K562 (cell line): ENCODE measurements around the gene TSPAN14. TPM values are rescaled to one million over a fixed set of nuclear protein-coding genes. Genes with fewer than 3 reads are reported as not detected.

ENCODE experiments used
- E2F3 ChIP-seq: fragments of 250-450 bp; sonication (Bioruptor Pico); IDR thresholded peaks from 2 replicates; pipeline ENCODE4 v1.4.0; 2020; ENCODE audit warnings: mild to moderate bottlenecking
- GABPA ChIP-seq: fragments of 200-800 bp; sonication (Bioruptor generic); conservative IDR thresholded peaks from 2 replicates; pipeline ENCODE4 v1.6.1; 2016; ENCODE audit warnings: low read depth, missing genetic modification characterization, missing compliant biosample characterization
- HDAC2 ChIP-seq: fragments of 450-650 bp; IDR thresholded peaks from 2 replicates; pipeline ENCODE4 v1.6.1; 2016; ENCODE audit warnings: mild to moderate bottlenecking
- HMG20B ChIP-seq: fragments of 250-450 bp; sonication (Bioruptor Pico); IDR thresholded peaks from 2 replicates; pipeline ENCODE4 v1.5.0; 2021; ENCODE audit warnings: mild to moderate bottlenecking
- MEIS2 ChIP-seq: fragments of 450-650 bp; IDR thresholded peaks from 2 replicates; pipeline ENCODE4 v1.6.1; 2014; ENCODE audit warnings: mild to moderate bottlenecking; ENCODE audit not compliant: partially characterized antibody
- MYNN ChIP-seq, 2 experiments: sonication (generic); formaldehyde crosslinking in 1 of 2; IDR thresholded peaks; 2 replicates each; pipeline versions ENCODE4 v1.5.0 to v1.6.1; 2016 to 2020; ENCODE audit warnings: antibody characterized with exemption in 1 of 2, missing genetic modification reagents in 1 of 2
- NFE2 ChIP-seq: IDR thresholded peaks from 2 replicates; pipeline ENCODE4 v1.6.1; 2014; ENCODE audit warnings: antibody characterized with exemption, low read depth
- NR1H2 ChIP-seq: sonication (generic); formaldehyde crosslinking; IDR thresholded peaks from 2 replicates; pipeline ENCODE4 v1.4.0; 2020; ENCODE audit warnings: mild to moderate bottlenecking, missing genetic modification reagents
- NR3C1 ChIP-seq: sonication (generic); formaldehyde crosslinking; IDR thresholded peaks from 2 replicates; pipeline ENCODE4 v1.8.1; 2022; ENCODE audit warnings: missing genetic modification reagents
- POLR2G ChIP-seq: fragments of 200-400 bp; formaldehyde crosslinking; IDR thresholded peaks from 2 replicates; pipeline ENCODE4 v1.6.1; 2017; ENCODE audit warnings: low read depth, mild to moderate bottlenecking, antibody characterized with exemption, low read length, moderate library complexity
- PRMT5 ChIP-seq: sonication (generic); formaldehyde crosslinking; IDR thresholded peaks from 2 replicates; pipeline ENCODE4 v1.5.0; 2020; ENCODE audit warnings: missing genetic modification reagents
- TAF1 ChIP-seq: IDR thresholded peaks from 2 replicates; pipeline ENCODE4 v1.6.1; 2011; ENCODE audit warnings: mild to moderate bottlenecking, low read length, moderate library complexity; ENCODE audit not compliant: insufficient read depth, control insufficient read depth, severe bottlenecking; ENCODE audit errors: extremely low read depth
- TAF15 ChIP-seq: fragments of 200-400 bp; formaldehyde crosslinking; IDR thresholded peaks from 2 replicates; pipeline ENCODE4 v1.6.1; 2017; ENCODE audit warnings: mild to moderate bottlenecking, low read depth, low read length, moderate library complexity
- XRCC3 ChIP-seq: fragments of 450-650 bp; IDR thresholded peaks from 2 replicates; pipeline ENCODE4 v1.6.1; 2017; ENCODE audit warnings: mild to moderate bottlenecking, moderate library complexity
- ZNF785 ChIP-seq: fragments of 250-450 bp; sonication (Bioruptor Pico); IDR thresholded peaks from 2 replicates; pipeline ENCODE4 v1.4.0; 2020; ENCODE audit warnings: mild to moderate bottlenecking
- polyA plus RNA-seq, 8 experiments: library from polyadenylated mRNA; depleted of rRNA in 4 of 8; stranded (reverse) in 5 of 8; unstranded in 3 of 8; fragments of >200 nt; fragmentation: Nextera tagmentation in 2 of 8; fragmentation: Illumina TruSeq in 1 of 8; extraction: Ambion mirVana in 2 of 8; extraction: Trizol in 1 of 8; gene quantifications; 2 replicates each; pipeline versions ENCODE4 v1.2.1 to v1.2.3, GENCODE V29; 2011 to 2014; ENCODE audit warnings: inconsistent platforms in 1 of 8, missing spikeins in 1 of 8
- total RNA-seq, 7 experiments: library from RNA; depleted of rRNA in 6 of 7; stranded (reverse); fragments of >200 nt in 6 of 7; fragmentation: Illumina TruSeq in 2 of 7; extraction: Trizol in 2 of 7; gene quantifications; 2 replicates each; pipeline versions ENCODE4 v1.2.1 to v1.2.3, GENCODE V29; 2011 to 2021; ENCODE audit warnings: low replicate concordance in 1 of 7
- TF ChIP-seq, protein P1 (sequence below), 2 experiments: fragments of 450-650 bp; conservative IDR thresholded peaks; 2 replicates each; pipeline ENCODE4 v1.6.1; 2017; ENCODE audit warnings: mild to moderate bottlenecking in 2 of 2, moderate library complexity in 2 of 2
- TF ChIP-seq, protein P2 (sequence below): sonication (generic); formaldehyde crosslinking; IDR thresholded peaks from 2 replicates; pipeline ENCODE4 v1.8.0; 2023; ENCODE audit warnings: mild to moderate bottlenecking, missing genetic modification reagents
- TF ChIP-seq, protein P3 (sequence below): fragments of 250-450 bp; sonication (Bioruptor Pico); IDR thresholded peaks from 2 replicates; pipeline ENCODE4 v1.4.0; 2020; ENCODE audit warnings: mild to moderate bottlenecking
- TF ChIP-seq, protein P4 (sequence below): IDR thresholded peaks from 2 replicates; pipeline ENCODE4 v1.6.1; 2016; ENCODE audit warnings: missing genetic modification characterization, missing compliant biosample characterization

The TSPAN14 gene
- total and polyA plus RNA-seq, 9 of the 15 experiments (the other 6 are each of a cell fraction or from before 2014, with no cell fraction given), result 5.8 to 92.9 (median 23.3) TPM

DNA sequence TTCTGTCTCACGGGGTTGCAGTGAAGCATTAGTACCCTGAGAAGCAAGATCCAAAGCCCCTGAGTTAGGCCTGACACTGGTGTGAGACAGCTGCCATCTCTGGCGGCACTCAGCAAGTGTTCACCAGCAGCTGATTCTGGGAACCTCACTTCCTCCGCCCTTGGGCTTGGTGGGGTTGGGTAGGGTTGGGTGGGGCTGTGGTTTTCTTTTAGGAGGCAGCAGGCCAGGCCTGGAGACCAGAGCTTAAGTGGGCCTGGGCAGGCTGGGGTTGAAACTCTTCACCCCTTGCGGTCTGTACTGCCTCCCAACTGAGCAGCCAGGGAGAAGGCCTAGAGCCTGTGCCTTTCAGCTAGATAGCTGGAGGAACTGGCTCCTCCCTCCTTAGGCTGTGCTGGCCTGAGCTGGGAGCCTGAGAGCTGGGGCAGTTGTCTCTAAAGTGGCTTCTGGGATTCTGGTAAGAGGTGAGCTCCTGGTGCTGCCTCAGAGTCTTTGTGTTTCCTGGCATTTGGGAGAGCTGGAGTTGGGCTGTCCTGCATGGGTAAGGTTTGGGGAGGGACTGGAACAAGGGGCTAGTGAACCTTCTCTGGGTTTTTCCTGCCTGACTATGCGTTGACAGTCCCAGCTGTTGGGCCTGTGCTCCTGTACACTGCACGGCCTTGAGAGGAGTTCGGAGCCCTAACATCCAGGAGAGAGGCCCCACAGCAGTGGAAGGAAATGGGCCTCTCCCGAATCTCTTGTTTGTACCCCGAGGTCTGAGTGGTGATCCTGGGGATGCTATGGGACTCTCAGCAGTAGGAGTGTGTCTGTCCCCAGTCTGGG is 5.1 kb downstream of the TSPAN14 start (continued):
- TF ChIP-seq NR3C1 (CRISPR knock-in tag), result no peak
- TF ChIP-seq TAF15, result no peak
- peak; percentile 87 for TF ChIP-seq MYNN (IDR thresholded peaks at IDR 0.05)
- no peak for TF ChIP-seq MYNN (CRISPR knock-in tag; IDR thresholded peaks at IDR 0.05)
- TF ChIP-seq NFE2, result no peak
- TF ChIP-seq, protein P1, sequence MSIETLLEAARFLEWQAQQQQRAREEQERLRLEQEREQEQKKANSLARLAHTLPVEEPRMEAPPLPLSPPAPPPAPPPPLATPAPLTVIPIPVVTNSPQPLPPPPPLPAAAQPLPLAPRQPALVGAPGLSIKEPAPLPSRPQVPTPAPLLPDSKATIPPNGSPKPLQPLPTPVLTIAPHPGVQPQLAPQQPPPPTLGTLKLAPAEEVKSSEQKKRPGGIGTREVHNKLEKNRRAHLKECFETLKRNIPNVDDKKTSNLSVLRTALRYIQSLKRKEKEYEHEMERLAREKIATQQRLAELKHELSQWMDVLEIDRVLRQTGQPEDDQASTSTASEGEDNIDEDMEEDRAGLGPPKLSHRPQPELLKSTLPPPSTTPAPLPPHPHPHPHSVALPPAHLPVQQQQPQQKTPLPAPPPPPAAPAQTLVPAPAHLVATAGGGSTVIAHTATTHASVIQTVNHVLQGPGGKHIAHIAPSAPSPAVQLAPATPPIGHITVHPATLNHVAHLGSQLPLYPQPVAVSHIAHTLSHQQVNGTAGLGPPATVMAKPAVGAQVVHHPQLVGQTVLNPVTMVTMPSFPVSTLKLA (conservative IDR thresholded peaks at IDR 0.05), result peak in 1 of 2 experiments; percentile 35; a peak in 1 of 4 replicates
- TF ChIP-seq GABPA, result no peak; the same call in 1 of the 2 replicates
- no peak for TF ChIP-seq NR1H2 (CRISPR knock-in tag)
- no peak for TF ChIP-seq HMG20B
- TF ChIP-seq, protein P2, sequence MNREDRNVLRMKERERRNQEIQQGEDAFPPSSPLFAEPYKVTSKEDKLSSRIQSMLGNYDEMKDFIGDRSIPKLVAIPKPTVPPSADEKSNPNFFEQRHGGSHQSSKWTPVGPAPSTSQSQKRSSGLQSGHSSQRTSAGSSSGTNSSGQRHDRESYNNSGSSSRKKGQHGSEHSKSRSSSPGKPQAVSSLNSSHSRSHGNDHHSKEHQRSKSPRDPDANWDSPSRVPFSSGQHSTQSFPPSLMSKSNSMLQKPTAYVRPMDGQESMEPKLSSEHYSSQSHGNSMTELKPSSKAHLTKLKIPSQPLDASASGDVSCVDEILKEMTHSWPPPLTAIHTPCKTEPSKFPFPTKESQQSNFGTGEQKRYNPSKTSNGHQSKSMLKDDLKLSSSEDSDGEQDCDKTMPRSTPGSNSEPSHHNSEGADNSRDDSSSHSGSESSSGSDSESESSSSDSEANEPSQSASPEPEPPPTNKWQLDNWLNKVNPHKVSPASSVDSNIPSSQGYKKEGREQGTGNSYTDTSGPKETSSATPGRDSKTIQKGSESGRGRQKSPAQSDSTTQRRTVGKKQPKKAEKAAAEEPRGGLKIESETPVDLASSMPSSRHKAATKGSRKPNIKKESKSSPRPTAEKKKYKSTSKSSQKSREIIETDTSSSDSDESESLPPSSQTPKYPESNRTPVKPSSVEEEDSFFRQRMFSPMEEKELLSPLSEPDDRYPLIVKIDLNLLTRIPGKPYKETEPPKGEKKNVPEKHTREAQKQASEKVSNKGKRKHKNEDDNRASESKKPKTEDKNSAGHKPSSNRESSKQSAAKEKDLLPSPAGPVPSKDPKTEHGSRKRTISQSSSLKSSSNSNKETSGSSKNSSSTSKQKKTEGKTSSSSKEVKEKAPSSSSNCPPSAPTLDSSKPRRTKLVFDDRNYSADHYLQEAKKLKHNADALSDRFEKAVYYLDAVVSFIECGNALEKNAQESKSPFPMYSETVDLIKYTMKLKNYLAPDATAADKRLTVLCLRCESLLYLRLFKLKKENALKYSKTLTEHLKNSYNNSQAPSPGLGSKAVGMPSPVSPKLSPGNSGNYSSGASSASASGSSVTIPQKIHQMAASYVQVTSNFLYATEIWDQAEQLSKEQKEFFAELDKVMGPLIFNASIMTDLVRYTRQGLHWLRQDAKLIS (CRISPR knock-in tag), result 0 out of 2 replicates have a peak, but pooled peaks have one; percentile 73
- TF ChIP-seq ZNF785 (CRISPR knock-in tag), result no peak
- TF ChIP-seq, protein P3, sequence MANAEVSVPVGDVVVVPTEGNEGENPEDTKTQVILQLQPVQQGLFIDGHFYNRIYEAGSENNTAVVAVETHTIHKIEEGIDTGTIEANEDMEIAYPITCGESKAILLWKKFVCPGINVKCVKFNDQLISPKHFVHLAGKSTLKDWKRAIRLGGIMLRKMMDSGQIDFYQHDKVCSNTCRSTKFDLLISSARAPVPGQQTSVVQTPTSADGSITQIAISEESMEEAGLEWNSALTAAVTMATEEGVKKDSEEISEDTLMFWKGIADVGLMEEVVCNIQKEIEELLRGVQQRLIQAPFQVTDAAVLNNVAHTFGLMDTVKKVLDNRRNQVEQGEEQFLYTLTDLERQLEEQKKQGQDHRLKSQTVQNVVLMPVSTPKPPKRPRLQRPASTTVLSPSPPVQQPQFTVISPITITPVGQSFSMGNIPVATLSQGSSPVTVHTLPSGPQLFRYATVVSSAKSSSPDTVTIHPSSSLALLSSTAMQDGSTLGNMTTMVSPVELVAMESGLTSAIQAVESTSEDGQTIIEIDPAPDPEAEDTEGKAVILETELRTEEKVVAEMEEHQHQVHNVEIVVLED (CRISPR knock-in tag), result no peak
- TF ChIP-seq TAF1, result peak; percentile 19
- TF ChIP-seq MEIS2, result no peak
- TF ChIP-seq, protein P4, sequence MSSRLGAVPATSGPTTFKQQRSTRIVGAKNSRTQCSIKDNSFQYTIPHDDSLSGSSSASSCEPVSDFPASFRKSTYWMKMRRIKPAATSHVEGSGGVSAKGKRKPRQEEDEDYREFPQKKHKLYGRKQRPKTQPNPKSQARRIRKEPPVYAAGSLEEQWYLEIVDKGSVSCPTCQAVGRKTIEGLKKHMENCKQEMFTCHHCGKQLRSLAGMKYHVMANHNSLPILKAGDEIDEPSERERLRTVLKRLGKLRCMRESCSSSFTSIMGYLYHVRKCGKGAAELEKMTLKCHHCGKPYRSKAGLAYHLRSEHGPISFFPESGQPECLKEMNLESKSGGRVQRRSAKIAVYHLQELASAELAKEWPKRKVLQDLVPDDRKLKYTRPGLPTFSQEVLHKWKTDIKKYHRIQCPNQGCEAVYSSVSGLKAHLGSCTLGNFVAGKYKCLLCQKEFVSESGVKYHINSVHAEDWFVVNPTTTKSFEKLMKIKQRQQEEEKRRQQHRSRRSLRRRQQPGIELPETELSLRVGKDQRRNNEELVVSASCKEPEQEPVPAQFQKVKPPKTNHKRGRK (tag), result no peak
- no peak for TF ChIP-seq XRCC3
- no peak for TF ChIP-seq PRMT5
- 0 out of 2 replicates have a peak, but pooled peaks have one; percentile 42 for TF ChIP-seq POLR2G
- TF ChIP-seq E2F3, result no peak
- no peak for TF ChIP-seq HDAC2
